Activated CD8-positive, alpha-beta memory T cell treated with anti-CD3 and anti-CD28 coated beads for 36 hours (primary cell): ENCODE measurements around the gene CTNNA2. TPM values are rescaled to one million over a fixed set of nuclear protein-coding genes. Genes with fewer than 3 reads are reported as not detected.

ENCODE experiments used
- CTCF ChIA-PET: fragments of 350-600 bp; sonication (Branson Sonifier 250); formaldehyde crosslinking; loops from one replicate; lab custom pipeline; 2021; ENCODE audit warnings: antibody characterized with exemption; lab: Charles Lee
- POLR2A ChIA-PET: fragments of 350-600 bp; sonication (Branson Sonifier 250); formaldehyde crosslinking; loops from one replicate; lab custom pipeline; 2021; ENCODE audit warnings: antibody characterized with exemption; lab: Charles Lee
- total RNA-seq, 2 experiments: library from RNA; stranded (reverse); gene quantifications; one replicate each; pipeline ENCODE4 v1.2.3, GENCODE V29; 2021

CTNNA2 gene
- total RNA-seq, 2 experiments from 2014 or later, result not detected

GRCh38 chr2:80454628-80455027, 941.8 kb downstream of the CTNNA2 start:
- CTCF ChIA-PET, result interaction anchor here (0.8 kb wide), 1 partner anchor 9 kb away, joined by 3 read pairs; no protein-coding TSS in a partner anchor
- POLR2A ChIA-PET, result no interaction called here

GRCh38 chr2:80459028-80459427, 946.2 kb downstream of the CTNNA2 start:
- ChIA-PET CTCF (no interaction called here), POLR2A (no interaction called here)

- ChIA-PET POLR2A (no interaction called here), CTCF (no interaction called here)
Observed at GRCh38 chr2:80461505-80462197, 948.8 kb downstream of the CTNNA2 start.

- ChIA-PET CTCF (no interaction called here), POLR2A (no interaction called here)
Observed at GRCh38 chr2:80462654-80463053, 949.8 kb downstream of the CTNNA2 start.

GRCh38 chr2:80464275-80464674, 951.4 kb downstream of the CTNNA2 start:
- ChIA-PET POLR2A (no interaction called here), CTCF (interaction anchor here (0.6 kb wide), 1 partner anchor 22 kb away, joined by 3 read pairs; no protein-coding TSS in a partner anchor)

- ChIA-PET POLR2A (no interaction called here), CTCF (no interaction called here)
Observed at GRCh38 chr2:80467262-80467811, 954.5 kb downstream of the CTNNA2 start.

- ChIA-PET POLR2A (no interaction called here), CTCF (no interaction called here)
Observed at GRCh38 chr2:80469428-80469827, 956.6 kb downstream of the CTNNA2 start.

GRCh38 chr2:80473069-80473468, 960.2 kb downstream of the CTNNA2 start:
- ChIA-PET POLR2A (no interaction called here), CTCF (no interaction called here)

- POLR2A ChIA-PET, result no interaction called here
- CTCF ChIA-PET, result no interaction called here
Observed at GRCh38 chr2:80473796-80474195, 960.9 kb downstream of the CTNNA2 start.

- ChIA-PET CTCF (no interaction called here), POLR2A (no interaction called here)
Observed at GRCh38 chr2:80475970-80476369, 963.1 kb downstream of the CTNNA2 start.

- ChIA-PET POLR2A (no interaction called here), CTCF (no interaction called here)
Observed at GRCh38 chr2:80476535-80477117, 963.8 kb downstream of the CTNNA2 start.

GRCh38 chr2:80482276-80482675, 969.4 kb downstream of the CTNNA2 start:
- POLR2A ChIA-PET, result no interaction called here
- CTCF ChIA-PET, result no interaction called here

- CTCF ChIA-PET, result no interaction called here
- POLR2A ChIA-PET, result no interaction called here
Observed at GRCh38 chr2:80489717-80490116, 976.9 kb downstream of the CTNNA2 start.

GRCh38 chr2:80490964-80491363, 978.1 kb downstream of the CTNNA2 start:
- CTCF ChIA-PET, result no interaction called here
- POLR2A ChIA-PET, result no interaction called here

GRCh38 chr2:80496346-80496745, 983.5 kb downstream of the CTNNA2 start:
- ChIA-PET POLR2A (no interaction called here), CTCF (no interaction called here)

GRCh38 chr2:80496775-80497174, 983.9 kb downstream of the CTNNA2 start:
- ChIA-PET POLR2A (no interaction called here), CTCF (no interaction called here)

GRCh38 chr2:80499095-80499494, 986.2 kb downstream of the CTNNA2 start:
- ChIA-PET CTCF (no interaction called here), POLR2A (no interaction called here)

- CTCF ChIA-PET, result no interaction called here
Observed at GRCh38 chr2:80501874-80502624, 989.2 kb downstream of the CTNNA2 start.

GRCh38 chr2:80506563-80506962, 993.7 kb downstream of the CTNNA2 start:
- CTCF ChIA-PET, result no interaction called here
- POLR2A ChIA-PET, result no interaction called here

More at GRCh38 chr2:80501874-80502624, 989.2 kb downstream of the CTNNA2 start:
- POLR2A ChIA-PET, result no interaction called here

GRCh38 chr2:80510716-80511115, 997.9 kb downstream of the CTNNA2 start:
- CTCF ChIA-PET, result no interaction called here
- POLR2A ChIA-PET, result no interaction called here
